Skeletal muscle tissue (tissue), 2 donors: ENCODE results near the gene ABHD3. TPM values are rescaled to one million over a fixed set of nuclear protein-coding genes. Genes with fewer than 3 reads are reported as not detected.

Source experiments
- small RNA-seq: library from RNA; depleted of rRNA; stranded (forward); fragments of <200 nt; gene quantifications from one replicate; pipeline ENCODE3, GENCODE V24; 2014
- total RNA-seq: library from RNA; depleted of rRNA; stranded (reverse); fragments of >200 nt; gene quantifications from one replicate; pipeline ENCODE4 v1.2.3, GENCODE V29; 2014

ABHD3 gene
- total RNA-seq, 1 donor from 2014 or later: 11.5 TPM

Small RNA genes lying within 50 kb of the gene (small RNA-seq; reads per million reads assigned to genes)
- gene MIR320C1 (not detected), gene RF00019 (not detected), gene RF01241 (not detected)

Other genes with a start within 250 kb of the ABHD3 start
- gene ESCO1, start 104.1 kb downstream of the ABHD3 start, total RNA-seq: 13.6 TPM
- 14.1 TPM for gene SNRPD1, start 92.5 kb downstream of the ABHD3 start, total RNA-seq
- gene MIB1, start 36.0 kb upstream of the ABHD3 start, total RNA-seq: 65.8 TPM